LNCaP clone FGC (cell line): ENCODE measurements around the gene KIAA1217.

Source experiments
- DNase-seq: peaks from one replicate; pipeline ENCODE4 v3.0.0-alpha.2; 2011; ENCODE audit warnings: low read depth
- H3K4me3 ChIP-seq: 2 replicates; pipeline ENCODE4 v1.5.1; 2011; ENCODE audit warnings: mild to moderate bottlenecking, low read depth, low read length, control low read depth
- TF ChIP-seq, protein P1 (sequence below): IDR thresholded peaks from 2 replicates; pipeline ENCODE4 v1.5.1; 2012; ENCODE audit warnings: mild to moderate bottlenecking; ENCODE audit not compliant: control insufficient read depth, insufficient read depth; ENCODE audit errors: extremely low read depth

The KIAA1217 gene

DNA sequence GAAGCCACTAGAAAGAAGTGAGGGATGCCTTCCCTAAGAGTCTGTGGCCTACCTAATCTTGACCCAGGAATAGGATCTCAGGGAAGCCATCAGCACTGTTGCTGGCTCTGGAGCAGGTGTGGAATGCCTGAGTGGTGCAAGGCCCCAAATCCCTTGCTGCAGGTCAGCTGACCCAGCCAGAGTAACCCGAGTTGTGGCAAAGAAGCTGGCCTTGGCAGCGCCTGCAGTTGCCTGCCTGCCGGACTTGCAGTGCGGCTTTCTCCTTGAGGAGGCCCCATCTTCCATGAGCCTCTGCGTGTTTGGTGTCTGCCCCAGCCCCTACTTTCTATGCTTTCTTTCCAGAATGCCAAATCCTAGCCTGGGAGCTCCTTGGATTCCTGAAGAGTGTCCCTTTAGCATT, 5.8 kb downstream of the KIAA1217 start:
- no peak overlapping the region for H3K4me3 ChIP-seq
- no peak for DNase-seq
- TF ChIP-seq, protein P1, sequence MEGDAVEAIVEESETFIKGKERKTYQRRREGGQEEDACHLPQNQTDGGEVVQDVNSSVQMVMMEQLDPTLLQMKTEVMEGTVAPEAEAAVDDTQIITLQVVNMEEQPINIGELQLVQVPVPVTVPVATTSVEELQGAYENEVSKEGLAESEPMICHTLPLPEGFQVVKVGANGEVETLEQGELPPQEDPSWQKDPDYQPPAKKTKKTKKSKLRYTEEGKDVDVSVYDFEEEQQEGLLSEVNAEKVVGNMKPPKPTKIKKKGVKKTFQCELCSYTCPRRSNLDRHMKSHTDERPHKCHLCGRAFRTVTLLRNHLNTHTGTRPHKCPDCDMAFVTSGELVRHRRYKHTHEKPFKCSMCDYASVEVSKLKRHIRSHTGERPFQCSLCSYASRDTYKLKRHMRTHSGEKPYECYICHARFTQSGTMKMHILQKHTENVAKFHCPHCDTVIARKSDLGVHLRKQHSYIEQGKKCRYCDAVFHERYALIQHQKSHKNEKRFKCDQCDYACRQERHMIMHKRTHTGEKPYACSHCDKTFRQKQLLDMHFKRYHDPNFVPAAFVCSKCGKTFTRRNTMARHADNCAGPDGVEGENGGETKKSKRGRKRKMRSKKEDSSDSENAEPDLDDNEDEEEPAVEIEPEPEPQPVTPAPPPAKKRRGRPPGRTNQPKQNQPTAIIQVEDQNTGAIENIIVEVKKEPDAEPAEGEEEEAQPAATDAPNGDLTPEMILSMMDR, result no peak

DNA sequence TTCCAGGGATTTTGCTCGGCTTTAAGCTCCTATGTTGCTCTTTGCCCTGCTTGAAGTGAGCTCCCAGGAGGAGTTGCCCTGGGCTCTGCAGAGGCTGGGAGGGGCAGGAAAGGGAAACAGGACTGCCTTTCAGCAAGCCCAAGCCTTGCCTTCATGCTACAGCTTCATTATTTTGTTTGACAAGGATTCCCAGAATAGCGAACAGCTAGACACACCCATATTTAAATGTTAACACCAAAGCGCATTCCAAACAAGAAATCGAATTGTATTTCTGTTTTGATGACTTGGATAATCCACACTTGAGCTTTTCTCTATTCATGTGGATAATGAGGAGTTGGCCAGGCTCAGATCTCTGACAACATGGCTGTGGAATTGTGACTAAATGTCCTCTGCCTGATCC, 6.3 kb downstream of the KIAA1217 start:
- DNase-seq, result no peak
- TF ChIP-seq, protein P1, result no peak
- H3K4me3 ChIP-seq, result no peak overlapping the region

DNA sequence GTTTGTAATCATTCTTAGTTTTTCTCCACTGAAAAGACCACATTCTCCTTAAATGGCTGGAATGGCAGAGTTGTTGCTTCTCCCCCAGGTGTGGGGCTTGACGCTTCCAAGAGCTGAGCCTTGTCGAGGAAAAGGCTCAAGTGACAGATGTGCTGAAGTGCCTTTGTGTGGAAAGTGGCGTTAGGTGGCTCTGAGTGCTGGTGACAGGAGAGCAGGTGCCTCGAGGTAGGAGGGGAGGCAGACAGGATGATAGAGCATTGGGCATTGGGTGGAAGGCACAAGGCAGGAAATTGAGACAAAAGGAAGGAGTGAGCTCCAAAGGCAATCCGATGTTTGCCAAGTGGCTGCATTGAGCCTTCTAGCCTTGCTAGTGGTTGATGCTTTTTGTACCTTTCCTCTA, 6.7 kb downstream of the KIAA1217 start:
- TF ChIP-seq, protein P1, result no peak
- DNase-seq, result no peak
- no peak overlapping the region for H3K4me3 ChIP-seq

DNA sequence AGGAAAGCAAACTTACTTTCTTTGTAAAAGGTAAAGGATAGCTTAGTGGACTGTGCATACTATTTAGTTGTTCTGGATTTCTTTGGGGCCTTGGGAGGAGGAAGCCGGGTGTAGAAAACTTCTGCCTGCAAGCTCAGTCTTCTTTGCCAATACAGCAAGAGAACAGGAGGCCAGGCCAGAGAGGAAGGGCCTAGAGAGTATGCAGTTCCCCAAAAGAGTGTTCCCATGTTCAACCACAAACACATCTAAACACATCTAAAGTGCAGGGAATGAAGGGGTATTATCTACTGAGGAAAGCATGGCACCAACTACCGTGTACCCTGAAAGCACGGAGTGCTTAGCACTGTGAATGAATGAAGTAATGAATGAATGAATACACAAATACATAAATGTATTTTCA, 11.0 kb downstream of the KIAA1217 start:
- no peak for DNase-seq
- no peak overlapping the region for H3K4me3 ChIP-seq
- TF ChIP-seq, protein P1, result no peak

DNA sequence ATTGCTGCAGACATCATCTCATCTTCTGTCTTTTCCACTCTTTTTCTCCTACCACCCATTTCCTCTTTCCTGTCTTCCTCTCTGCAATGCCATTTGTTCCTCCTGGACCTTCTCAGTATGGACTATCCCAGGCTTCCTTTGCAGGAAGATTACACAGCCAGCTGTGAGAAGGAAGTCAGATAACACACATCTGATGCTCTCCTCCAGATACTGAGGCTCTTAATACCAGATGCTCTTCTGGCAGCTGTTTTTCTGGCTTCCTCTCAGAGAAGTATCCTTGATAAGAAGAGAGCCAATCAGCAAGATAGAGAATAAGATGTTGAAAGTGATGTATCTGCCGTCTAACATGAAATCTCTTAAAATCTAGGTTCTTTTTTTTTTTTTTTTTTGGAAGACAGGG, 14.4 kb downstream of the KIAA1217 start:
- TF ChIP-seq, protein P1, result no peak

DNA sequence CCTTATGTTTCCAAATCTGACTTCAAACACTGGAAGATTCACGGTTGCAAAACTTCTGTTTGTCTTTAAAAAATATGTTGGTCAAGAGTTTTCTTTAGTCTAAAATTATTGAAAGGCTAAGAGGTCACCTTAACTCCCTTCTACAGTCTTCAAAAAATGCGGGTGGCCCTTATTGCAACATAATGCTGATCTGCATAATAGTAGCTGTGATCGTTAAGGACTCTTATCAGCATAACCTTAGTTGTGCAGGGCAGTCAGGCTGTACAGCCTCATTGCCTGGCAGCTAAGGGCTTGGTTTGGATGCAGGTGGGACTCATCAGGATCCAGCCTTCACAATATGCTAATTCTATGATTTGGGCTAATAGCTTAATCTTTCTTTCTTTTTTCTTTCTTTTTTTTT, 15.0 kb downstream of the KIAA1217 start:
- TF ChIP-seq, protein P1, result no peak
- H3K4me3 ChIP-seq, result no peak overlapping the region
- no peak for DNase-seq

More for the DNA sequence above, 14.4 kb downstream of the KIAA1217 start:
- no peak for DNase-seq
- no peak overlapping the region for H3K4me3 ChIP-seq

DNA sequence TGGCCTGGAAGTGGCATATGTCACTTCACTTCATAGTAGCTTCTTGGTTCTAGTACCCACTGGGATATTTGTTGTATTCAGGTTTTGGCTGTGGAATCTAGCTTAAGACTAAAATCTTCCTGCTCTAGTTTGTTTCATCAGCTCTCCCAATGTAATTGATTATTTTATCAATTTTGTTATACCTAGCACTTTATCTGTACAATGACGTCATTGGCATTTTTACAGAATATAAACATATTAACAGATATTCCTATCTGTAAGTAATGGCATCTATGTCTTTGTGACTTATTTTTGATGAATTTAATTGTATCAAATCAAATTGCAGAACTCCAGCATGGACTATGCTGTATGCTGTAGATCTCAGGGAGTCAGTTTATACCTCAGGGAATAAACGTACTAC, 19.7 kb downstream of the KIAA1217 start:
- TF ChIP-seq, protein P1, result no peak
- no peak for DNase-seq
- H3K4me3 ChIP-seq, result no peak overlapping the region
